ENCODE measurements around the gene MACROH2A1.

The MACROH2A1 gene

GRCh38 chr5:135373736-135374515 lies 25.1 kb downstream of the MACROH2A1 start:
- TF ChIP-seq CTCF (IDR thresholded peaks at IDR 0.05; ENCODE audit: low read length): no peak
- no peak for TF ChIP-seq EZH2phosphoT487 (IDR thresholded peaks at IDR 0.05; ENCODE audit: low read length)
- TF ChIP-seq EZH2 (optimal IDR thresholded peaks at IDR 0.05; ENCODE audit: low read depth, low read length): no peak
- DNase-seq: no peak
- peaks cover 100% of the 10 kb centered on the region for H3K79me2 ChIP-seq (ENCODE audit: low read length)
- no peak overlapping the region for H3K4me2 ChIP-seq (ENCODE audit: low read depth, low read length)
- peaks cover 29% of the 10 kb centered on the region; the same call in 1 of the 2 replicates for H3K36me3 ChIP-seq (replicated peaks; ENCODE audit: insufficient read depth, low read length)
- no peak overlapping the region for H3K4me3 ChIP-seq (ENCODE audit: low read length)
- no peak overlapping the region for H2AFZ ChIP-seq (ENCODE audit: low read length)
- no peak overlapping the region for H3K9ac ChIP-seq (ENCODE audit: low read length)
- H3K27me3 ChIP-seq (replicated peaks; ENCODE audit: insufficient read depth, low read length): no peaks in the 10 kb centered on the region
- no peaks in the 10 kb centered on the region for H3K9me2 ChIP-seq (replicated peaks; ENCODE audit: insufficient read depth, low read length)
- peaks cover 21% of the 10 kb centered on the region for H4K20me1 ChIP-seq (ENCODE audit: insufficient read depth, low read length)
- no peaks in the 10 kb centered on the region for H3K9me3 ChIP-seq (replicated peaks; ENCODE audit: insufficient read depth, low read length)
- H3K27ac ChIP-seq (ENCODE audit: low read length): no peak overlapping the region
- H3K4me1 ChIP-seq (ENCODE audit: low read length): no peaks in the 10 kb centered on the region
- H3F3A ChIP-seq (ENCODE audit: insufficient read depth, low read length): no peaks in the 10 kb centered on the region

DNA sequence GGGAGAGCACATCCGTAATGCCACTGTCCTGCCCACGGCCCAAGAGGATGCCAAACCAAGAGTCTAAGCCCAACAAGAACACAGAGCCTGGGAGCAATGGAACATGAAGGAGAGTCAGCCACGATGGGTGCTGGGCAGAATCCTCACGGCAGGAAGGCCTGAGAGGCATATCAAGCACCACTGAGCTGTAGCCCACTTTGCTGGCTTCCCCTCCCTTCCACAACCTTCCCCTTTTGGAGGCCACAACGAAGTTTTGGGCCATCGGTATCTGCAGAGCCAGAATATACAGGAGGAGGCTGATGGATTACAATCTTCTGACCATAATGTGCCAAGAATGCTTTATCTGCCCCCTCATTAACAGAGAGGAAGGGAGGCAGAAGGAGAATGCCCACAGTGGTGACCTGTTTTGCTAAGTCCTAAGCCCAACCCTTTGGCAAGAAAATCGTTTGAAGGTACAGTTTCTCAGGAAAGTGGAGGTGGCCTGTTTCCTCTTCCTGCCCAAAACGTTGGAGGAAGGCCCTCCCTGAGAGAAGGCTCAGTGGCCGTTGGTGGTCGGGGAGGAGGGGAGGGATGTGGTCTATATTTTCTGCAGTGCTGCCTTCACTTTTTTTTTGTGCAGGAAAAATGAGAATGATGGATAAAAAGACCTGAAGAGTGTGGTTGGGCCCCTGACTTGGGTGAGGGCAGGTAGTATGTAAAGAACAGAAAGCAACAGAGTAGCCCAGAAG lies 26.2 kb downstream of the MACROH2A1 start:
- Histone ChIP-seq H3K4me1 (ENCODE audit: low read length) (no peaks in the 10 kb centered on the region), H3K79me2 (ENCODE audit: low read length) (peaks cover 100% of the 10 kb centered on the region), H3K4me2 (ENCODE audit: low read depth, low read length) (no peak overlapping the region), H2AFZ (ENCODE audit: low read length) (no peak overlapping the region), H3K9ac (ENCODE audit: low read length) (no peak overlapping the region), H3K4me3 (ENCODE audit: low read length) (no peak overlapping the region), H3K27me3 (replicated peaks; ENCODE audit: insufficient read depth, low read length) (no peaks in the 10 kb centered on the region), H4K20me1 (ENCODE audit: insufficient read depth, low read length) (peaks cover 16% of the 10 kb centered on the region; the same call in 1 of the 2 replicates), H3K27ac (ENCODE audit: low read length) (no peak overlapping the region), H3F3A (ENCODE audit: insufficient read depth, low read length) (no peaks in the 10 kb centered on the region), H3K9me3 (replicated peaks; ENCODE audit: insufficient read depth, low read length) (no peaks in the 10 kb centered on the region), H3K9me2 (replicated peaks; ENCODE audit: insufficient read depth, low read length) (no peaks in the 10 kb centered on the region), H3K36me3 (replicated peaks; ENCODE audit: insufficient read depth, low read length) (peaks cover 25% of the 10 kb centered on the region; the same call in 1 of the 2 replicates)
- no peak for DNase-seq
- TF ChIP-seq EZH2phosphoT487 (IDR thresholded peaks at IDR 0.05; ENCODE audit: low read length): no peak
- no peak for TF ChIP-seq EZH2 (optimal IDR thresholded peaks at IDR 0.05; ENCODE audit: low read depth, low read length)
- no peak for TF ChIP-seq CTCF (IDR thresholded peaks at IDR 0.05; ENCODE audit: low read length)

- H3K36me3 ChIP-seq (replicated peaks; ENCODE audit: insufficient read depth, low read length): peaks cover 27% of the 10 kb centered on the region; the same call in 1 of the 2 replicates
- no peak overlapping the region for H3K4me3 ChIP-seq (ENCODE audit: low read length)
- H3K27ac ChIP-seq (ENCODE audit: low read length): no peak overlapping the region
- no peaks in the 10 kb centered on the region for H3K27me3 ChIP-seq (replicated peaks; ENCODE audit: insufficient read depth, low read length)
- 0 out of 2 replicates have a peak, but pooled peaks cover 2% of the 10 kb centered on the region for H3K4me1 ChIP-seq (ENCODE audit: low read length)
- DNase-seq: no peak
- peaks cover 16% of the 10 kb centered on the region; the same call in 1 of the 2 replicates for H4K20me1 ChIP-seq (ENCODE audit: insufficient read depth, low read length)
- H3K9me3 ChIP-seq (replicated peaks; ENCODE audit: insufficient read depth, low read length): no peaks in the 10 kb centered on the region
- no peak overlapping the region for H3K9ac ChIP-seq (ENCODE audit: low read length)
- no peaks in the 10 kb centered on the region for H3K9me2 ChIP-seq (replicated peaks; ENCODE audit: insufficient read depth, low read length)
- no peak overlapping the region for H3K4me2 ChIP-seq (ENCODE audit: low read depth, low read length)
- H3K79me2 ChIP-seq (ENCODE audit: low read length): peaks cover 100% of the 10 kb centered on the region
- H2AFZ ChIP-seq (ENCODE audit: low read length): no peak overlapping the region
- H3F3A ChIP-seq (ENCODE audit: insufficient read depth, low read length): no peaks in the 10 kb centered on the region
- no peak for TF ChIP-seq EZH2phosphoT487 (IDR thresholded peaks at IDR 0.05; ENCODE audit: low read length)
- TF ChIP-seq EZH2 (optimal IDR thresholded peaks at IDR 0.05; ENCODE audit: low read depth, low read length): no peak
- TF ChIP-seq CTCF (IDR thresholded peaks at IDR 0.05; ENCODE audit: low read length): no peak
Observed at GRCh38 chr5:135371622-135372232, 27.3 kb downstream of the MACROH2A1 start.
